HG02678 (cell line): ENCODE data around the gene GNG2.

Source experiments
- ATAC-seq: cut with Tn5 transposase; IDR thresholded peaks from one replicate; pipeline ENCODE4 v1.9.1; 2021; ENCODE audit warnings: mild to moderate bottlenecking, moderate library complexity; ENCODE audit not compliant: unreplicated experiment

Gene GNG2

DNA sequence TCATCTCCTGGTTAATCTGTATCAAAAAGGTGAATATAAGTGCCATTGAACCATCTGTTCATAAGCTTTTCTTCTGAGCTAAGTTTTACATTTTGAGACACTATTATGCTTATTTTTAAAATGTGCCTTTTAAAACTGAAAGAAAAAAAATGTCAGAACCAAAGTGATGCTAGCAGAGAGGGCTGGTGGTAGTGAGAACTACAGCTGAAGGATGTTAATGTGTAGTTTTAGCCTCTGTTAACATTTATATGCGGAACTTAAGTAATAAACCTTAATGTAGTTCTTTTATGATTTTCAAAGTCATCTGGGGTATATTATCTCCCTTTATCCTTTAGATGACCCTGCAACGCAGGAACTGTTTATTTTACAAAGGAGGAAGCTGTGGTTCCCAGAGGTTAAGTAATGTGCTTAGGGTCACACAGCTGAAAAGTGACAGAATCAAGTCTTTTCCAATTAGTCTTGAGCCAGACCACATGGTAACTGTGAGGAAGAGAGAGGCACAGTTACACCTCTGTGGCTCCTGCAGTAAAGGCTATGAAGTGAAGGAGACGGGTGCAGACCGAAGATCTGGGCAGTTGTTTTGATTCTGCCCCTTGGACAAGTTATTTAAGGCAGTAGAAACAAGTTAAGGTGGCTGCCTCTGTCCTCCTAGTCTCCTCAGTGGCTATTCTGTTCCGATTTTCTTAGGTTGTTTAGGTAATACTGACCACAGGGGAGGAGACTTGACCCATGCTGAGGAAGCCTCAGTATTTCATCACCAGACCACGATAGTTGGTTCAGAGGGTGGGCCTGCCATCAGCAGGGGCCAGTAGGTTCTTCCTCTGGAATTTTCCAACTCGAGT, 23.9 kb downstream of the GNG2 start:
- ATAC-seq: peak; percentile 74

DNA sequence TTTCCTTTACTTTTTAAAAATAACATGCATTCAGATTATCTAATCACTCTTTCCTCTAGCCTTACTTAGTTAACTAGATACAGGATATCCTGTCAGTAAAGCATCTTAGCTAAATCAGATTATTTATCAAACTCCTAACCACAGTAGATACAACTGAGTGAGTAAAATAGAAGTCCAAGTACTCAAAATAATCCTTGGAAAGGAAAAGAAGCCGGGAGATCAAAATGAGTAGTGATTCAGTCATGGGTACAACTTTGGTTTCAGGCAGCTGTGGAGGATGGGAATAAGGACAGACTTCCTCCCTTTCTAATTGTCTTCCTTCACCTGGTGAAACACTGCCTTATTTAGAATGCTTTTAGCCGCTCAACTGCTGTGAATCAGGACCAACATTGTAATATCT, 29.4 kb downstream of the GNG2 start:
- no peak for ATAC-seq

DNA sequence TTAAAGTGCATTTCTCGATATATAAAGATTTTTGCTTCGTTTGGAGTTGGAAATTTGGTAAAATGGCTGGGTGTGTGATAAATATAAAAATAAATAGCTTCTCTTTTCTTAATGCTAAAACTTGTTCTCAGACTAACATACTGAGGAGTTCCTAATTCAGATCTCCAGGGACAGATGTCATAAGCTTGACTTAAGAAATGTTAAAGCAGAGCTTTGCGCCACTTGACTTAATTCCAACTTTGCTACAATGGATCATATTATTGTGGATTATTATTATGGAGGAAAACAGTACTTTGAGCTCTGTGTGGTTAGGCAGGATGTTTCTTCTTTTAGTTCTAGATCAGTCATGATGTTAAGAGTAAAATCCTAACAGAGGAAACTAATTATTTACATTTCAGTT, 33.8 kb downstream of the GNG2 start:
- no peak for ATAC-seq

GRCh38 chr14:51895375-51895774, 35.0 kb downstream of the GNG2 start:
- no peak for ATAC-seq

GRCh38 chr14:51897791-51898355, 37.5 kb downstream of the GNG2 start:
- ATAC-seq: no peak

GRCh38 chr14:51901475-51902024, 41.1 kb downstream of the GNG2 start:
- ATAC-seq: no peak

GRCh38 chr14:51905656-51906121, 45.3 kb downstream of the GNG2 start:
- peak; percentile 62 for ATAC-seq

DNA sequence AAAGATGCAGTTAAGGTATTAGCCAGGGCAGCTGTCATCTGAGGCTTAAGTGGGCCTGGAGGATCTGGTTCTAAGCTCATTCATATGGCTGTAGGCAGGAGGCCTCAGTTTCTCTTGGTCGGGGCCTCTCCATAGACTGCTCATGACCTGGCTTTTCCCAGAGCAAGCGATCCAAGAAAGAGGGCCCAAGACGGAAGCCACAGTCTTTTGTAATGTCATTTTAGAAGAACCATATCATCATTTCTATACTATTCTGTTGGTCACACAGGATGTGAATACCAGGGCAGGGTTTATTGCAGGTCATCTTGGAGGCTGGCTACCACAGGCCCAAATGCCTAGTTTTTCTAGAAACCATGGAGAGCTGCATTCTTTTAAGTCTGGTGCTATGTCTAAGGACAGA, 47.7 kb downstream of the GNG2 start:
- ATAC-seq: no peak

- ATAC-seq: no peak
Measured at GRCh38 chr14:51912112-51912786, 51.8 kb downstream of the GNG2 start.

DNA sequence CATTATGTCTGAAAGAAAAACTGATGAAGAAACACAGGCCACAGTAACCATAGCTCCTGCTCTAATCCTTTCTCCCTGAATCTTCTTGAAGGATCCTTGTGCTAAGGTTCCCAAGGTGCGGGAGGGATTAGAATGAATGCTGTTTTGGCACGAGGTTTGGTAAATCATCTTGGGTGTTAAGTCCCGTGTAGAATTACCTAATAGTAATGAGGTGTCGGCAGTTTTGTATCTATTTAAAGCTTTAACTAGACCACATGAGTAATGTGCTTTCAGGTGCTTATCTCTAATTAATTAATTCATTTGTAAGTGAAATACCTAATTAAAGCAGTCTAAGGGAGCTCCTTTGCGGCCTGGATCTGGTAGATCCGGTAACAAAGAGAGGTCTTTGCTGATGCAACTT, 53.9 kb downstream of the GNG2 start:
- no peak for ATAC-seq

DNA sequence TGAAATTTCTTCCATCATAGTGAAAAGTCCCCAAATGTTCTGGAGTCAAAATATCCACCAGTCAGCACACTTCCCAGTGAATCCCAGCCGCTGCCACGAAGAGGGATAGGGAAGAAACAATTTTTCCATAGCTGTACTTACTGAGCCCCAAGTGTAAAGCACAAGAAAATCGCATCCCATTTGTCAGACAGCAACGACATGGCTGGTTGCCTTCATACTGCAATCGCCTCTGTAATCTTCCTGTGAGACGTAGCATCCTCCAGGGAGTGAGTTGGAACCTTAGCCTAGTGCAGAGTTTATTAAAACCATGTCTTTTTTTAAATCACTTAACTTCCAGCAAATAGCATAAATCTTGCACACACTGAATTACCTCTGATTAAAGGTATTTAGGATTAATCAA, 56.8 kb downstream of the GNG2 start:
- no peak for ATAC-seq

- ATAC-seq: no peak
Measured at GRCh38 chr14:51921026-51921425, 60.6 kb downstream of the GNG2 start.

- ATAC-seq: no peak
Measured at GRCh38 chr14:51922624-51923023, 62.2 kb downstream of the GNG2 start.

DNA sequence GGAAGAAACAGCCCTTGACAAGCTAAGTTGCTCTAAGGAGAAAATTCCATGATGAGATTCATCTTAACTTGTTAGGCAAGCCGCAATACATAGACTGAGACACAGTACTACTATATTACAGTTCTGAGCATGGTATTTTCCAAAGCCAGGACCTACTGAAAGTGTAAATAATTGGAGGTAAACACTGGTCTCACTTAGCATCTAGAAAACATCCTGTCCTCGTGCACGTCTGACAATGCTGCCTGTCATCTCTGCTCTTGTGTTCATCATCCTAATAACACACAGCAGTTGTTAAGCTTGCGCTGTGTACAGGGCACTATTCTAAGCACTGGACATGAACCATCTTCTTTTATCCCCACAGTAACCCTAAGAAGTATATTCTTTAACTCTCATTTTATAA, 64.2 kb downstream of the GNG2 start:
- no peak for ATAC-seq

- ATAC-seq: no peak
Measured at GRCh38 chr14:51925980-51926379, 65.6 kb downstream of the GNG2 start.

DNA sequence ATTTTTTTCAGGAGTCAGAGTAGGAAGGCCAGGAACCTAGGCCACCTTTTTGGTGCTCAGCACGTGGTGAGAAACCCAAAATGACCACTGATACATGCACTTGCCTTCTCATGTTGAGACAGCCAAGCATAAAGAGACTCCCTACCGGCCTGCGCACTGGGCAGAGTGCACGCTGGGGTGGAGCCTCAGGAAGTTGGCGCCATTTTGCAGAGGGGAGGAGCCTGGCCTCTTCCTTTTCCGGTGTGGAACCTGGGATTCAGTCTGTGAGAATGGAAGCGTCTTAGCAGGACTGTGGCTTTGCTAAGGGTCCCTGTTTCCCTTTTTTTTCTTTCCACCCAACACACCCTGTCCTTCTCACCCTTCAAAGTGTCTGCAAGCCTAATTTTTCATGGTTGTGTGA, 66.0 kb downstream of the GNG2 start:
- ATAC-seq: no peak

GRCh38 chr14:51928568-51928967, 68.2 kb downstream of the GNG2 start:
- ATAC-seq: no peak

- ATAC-seq: no peak
Measured at GRCh38 chr14:51929166-51929565, 68.8 kb downstream of the GNG2 start.

- ATAC-seq: no peak
Measured at GRCh38 chr14:51929910-51930682, 69.7 kb downstream of the GNG2 start.

GRCh38 chr14:51931308-51931707, 70.9 kb downstream of the GNG2 start:
- no peak for ATAC-seq

DNA sequence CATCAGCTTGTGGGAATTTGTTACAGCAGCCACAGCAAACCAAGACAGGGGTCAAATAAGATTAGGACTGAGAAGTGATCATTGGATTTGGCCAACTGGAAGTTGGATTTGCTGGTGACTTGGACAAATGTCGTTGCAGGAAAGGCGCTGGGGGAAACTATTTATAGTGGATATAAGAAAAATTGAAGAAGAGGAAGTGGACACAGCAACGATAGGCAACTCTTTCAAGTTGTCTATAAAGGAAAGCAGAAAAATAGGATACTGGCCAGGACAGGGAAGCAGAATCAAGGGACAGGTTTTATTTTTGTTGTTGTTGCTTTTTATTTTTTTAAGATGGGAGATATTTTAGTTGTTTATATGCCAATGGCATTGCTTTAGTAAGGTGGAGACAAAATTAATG, 72.8 kb downstream of the GNG2 start:
- no peak for ATAC-seq
